GM21723 (cell line): ENCODE data around the gene MKNK1.

ENCODE experiments used
- ATAC-seq: cut with Tn5 transposase; IDR thresholded peaks from one replicate; pipeline ENCODE4 v1.9.1; 2021; ENCODE audit warnings: mild to moderate bottlenecking, moderate library complexity; ENCODE audit not compliant: unreplicated experiment

MKNK1 gene

GRCh38 chr1:46599059-46599970 lies 4.8 kb downstream of the MKNK1 start:
- ATAC-seq: no peak

DNA sequence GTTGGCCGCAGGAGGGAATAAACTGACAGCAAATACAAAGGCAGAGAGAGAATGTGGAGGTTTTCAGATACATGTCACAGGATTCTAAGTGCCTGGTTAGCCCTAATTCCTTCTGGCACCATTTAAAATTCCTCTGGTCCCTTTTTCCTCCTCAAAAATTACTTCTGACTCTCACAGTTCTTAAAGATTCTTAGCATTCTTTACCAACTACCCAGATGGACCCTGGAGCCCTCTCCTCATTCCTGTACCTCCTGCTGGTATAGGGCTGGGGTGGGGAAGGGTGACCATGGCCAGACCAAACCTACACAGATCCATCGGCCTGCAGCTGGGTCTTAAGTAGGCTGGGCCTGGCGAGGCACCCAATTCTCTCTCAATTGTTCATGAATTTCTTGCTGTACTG lies 7.2 kb downstream of the MKNK1 start:
- no peak for ATAC-seq

DNA sequence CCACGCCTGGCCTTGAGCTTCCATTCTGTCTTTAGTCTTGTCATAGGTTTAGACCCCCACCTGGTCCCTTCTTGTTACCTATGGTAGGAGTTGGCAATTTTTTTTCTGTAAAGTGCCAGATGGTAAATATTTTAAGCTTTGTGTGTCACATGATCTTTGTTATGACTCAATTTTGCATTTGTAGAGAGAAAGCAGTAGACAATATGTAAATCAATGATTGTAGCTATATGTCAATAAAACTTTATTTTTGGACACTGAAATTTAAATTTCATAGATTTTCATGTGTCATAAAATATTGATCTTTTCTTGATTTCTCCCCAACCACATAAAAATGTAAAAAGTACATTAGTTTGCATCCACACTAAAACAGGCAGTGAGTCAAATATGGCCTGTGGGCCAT lies 8.0 kb downstream of the MKNK1 start:
- no peak for ATAC-seq

DNA sequence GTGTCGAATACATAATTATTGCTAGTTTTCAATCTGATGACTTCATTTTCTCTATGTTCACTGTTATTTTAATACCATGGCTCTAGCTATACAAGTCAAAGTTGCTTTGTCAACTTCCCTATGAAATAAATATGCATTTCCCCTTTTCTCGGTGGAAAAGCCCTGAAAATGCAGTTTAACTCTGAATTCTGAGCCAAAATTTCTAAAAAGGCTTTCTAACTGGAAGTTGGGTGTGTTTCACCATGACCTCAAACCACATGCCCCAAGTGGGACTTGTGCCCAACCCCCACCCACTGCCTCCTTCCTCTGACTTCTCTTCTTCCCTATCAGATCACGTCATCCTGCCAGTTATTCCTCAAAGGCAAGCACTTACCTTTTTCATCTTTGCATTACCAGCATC lies 8.9 kb downstream of the MKNK1 start:
- no peak for ATAC-seq

GRCh38 chr1:46594063-46594462 lies 10.0 kb downstream of the MKNK1 start:
- no peak for ATAC-seq

DNA sequence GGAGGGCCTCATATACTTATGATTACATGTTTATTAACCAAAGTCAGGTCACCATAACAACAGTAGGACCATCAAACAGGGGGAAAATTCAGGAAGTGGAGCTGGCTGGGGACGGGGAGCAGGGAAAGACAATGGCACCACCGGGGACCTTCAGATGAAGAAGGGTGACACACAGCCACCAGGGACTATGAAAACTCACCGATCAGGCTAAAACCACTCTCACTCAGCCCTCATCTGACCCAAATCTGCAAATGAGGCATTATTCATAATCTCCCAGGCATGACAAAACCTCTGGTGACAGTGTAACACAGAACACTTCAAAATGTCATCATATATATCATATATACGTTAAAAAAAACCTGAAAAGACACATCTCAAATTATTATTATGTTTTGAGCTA lies 11.2 kb downstream of the MKNK1 start:
- ATAC-seq: no peak

DNA sequence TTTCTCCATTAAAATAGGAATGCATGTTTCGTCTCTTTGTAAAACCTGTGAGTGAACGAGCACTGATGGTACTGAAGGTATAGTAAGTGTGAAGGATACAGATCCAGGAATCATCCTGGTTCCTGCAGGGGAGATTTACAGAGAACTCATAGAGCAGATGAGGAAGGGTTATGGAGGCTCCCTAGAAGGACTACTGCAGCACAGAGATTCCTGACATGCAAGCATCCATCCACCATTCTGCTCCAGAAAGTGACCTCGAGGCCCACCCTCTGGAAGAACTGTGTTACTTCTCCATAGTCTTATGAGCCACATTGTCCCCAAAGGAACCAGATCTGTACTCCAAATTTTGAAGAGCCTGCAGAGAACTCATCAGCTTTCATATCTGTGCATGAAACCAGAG lies 14.5 kb downstream of the MKNK1 start:
- ATAC-seq: no peak

DNA sequence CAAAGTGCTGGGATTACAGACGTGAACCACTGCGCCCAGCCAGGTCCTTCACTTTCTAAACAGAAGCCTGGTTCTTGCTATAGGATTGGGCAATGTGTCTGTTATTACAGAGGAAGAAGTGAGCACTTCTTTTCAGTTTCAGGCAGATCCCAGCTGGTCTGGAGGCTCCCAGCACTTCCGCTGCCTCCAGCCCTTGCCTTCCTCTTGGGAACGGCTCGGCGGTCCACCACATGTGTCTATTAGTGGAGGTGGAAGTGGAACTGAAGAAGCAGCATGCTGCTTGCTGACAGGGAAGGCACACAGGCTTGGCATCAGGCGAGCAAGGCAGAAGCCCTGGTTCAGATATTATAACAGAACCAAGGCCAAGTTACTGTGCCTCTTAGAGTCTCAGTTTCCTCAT lies 17.0 kb downstream of the MKNK1 start:
- ATAC-seq: no peak

- no peak for ATAC-seq
Observed at GRCh38 chr1:46585312-46585938, 18.6 kb downstream of the MKNK1 start.

DNA sequence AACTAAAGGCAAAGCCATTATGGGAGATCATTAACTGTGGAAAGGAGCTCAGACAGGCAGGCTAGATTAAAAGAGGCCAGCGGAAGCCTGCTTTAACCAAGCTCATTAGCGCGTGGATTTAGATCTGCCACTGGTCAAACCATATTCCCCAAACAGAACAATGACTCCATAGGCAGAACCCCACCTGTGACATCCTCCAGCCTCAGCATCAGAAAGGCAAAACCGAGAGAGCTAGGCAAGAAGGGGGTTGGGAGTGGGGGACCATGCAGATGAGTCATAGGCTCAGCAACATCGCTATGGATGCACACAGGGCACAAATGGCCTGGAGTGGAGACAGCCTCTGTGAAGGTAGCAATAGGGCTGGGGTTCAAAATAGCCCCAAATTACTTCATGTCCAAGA lies 20.6 kb downstream of the MKNK1 start:
- ATAC-seq: no peak

DNA sequence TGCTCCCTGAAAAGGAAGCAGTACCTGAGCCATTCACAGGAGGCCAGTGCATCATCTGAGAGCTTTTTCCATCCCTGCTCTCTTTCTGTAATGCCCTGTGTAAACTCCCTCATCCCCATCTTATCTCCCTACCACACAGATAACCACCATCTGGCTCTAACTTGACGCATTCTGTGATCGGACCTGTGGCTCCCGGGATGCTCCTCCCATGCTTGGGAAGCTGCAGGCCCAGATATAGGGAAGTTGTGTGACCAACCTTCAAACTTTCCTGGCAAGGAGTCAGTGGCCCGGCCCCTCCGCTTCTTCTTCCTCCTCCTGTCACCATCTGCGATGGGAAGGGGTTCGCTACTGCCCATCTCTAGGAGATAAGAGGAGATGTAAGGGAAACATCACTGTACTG lies 21.1 kb downstream of the MKNK1 start:
- ATAC-seq: no peak

GRCh38 chr1:46581681-46582455 lies 22.2 kb downstream of the MKNK1 start:
- ATAC-seq: no peak

GRCh38 chr1:46580140-46580903 lies 23.7 kb downstream of the MKNK1 start:
- no peak for ATAC-seq

DNA sequence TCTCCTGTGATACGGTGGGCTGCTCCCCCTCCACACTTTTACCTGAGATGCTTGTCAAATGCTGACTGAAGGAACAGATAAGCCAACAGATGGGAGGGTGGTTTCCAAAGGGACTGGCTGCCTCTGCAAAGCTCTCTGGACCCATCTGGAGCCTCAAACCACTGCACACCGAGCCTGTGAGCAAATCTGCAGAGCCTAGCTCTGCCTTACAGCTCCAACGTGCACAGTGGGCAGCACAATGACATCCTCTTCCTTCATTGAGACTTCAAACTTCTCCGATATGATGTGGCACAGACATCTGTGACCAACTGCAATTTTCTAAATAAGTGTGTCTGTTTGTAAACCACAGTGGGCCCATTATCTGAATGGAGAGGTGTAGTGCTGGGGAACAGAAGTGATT lies 26.4 kb downstream of the MKNK1 start:
- ATAC-seq: no peak

- no peak for ATAC-seq
Observed at GRCh38 chr1:46576596-46576995, 27.5 kb downstream of the MKNK1 start.

- ATAC-seq: no peak
Observed at GRCh38 chr1:46575778-46576177, 28.3 kb downstream of the MKNK1 start.

GRCh38 chr1:46575300-46575699 lies 28.8 kb downstream of the MKNK1 start:
- no peak for ATAC-seq

DNA sequence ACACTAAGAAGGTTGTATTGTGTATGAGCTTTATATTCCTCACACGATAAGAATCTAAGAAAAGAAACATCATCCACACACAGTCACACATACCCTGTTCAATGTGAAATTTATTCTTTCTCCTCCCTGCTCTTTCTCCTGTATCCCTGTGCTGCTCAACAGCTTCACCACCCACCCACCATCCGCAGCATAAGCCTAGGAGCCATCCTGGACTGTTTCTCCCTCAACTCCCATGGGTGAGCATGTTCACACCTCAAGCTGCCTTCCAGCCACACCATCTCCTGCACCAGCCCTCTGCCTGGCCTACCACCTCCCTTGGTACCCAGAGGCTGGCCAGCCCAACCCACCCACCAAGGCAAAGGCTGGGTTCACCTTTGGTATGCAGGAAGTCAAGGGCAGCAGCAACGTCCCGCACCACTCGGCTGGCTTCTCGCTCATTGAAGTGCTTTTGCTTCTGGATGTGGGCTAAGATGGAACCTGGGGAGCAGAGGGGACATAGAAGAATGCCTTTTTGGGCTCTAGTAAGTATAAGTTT lies 32.3 kb downstream of the MKNK1 start:
- ATAC-seq: no peak

DNA sequence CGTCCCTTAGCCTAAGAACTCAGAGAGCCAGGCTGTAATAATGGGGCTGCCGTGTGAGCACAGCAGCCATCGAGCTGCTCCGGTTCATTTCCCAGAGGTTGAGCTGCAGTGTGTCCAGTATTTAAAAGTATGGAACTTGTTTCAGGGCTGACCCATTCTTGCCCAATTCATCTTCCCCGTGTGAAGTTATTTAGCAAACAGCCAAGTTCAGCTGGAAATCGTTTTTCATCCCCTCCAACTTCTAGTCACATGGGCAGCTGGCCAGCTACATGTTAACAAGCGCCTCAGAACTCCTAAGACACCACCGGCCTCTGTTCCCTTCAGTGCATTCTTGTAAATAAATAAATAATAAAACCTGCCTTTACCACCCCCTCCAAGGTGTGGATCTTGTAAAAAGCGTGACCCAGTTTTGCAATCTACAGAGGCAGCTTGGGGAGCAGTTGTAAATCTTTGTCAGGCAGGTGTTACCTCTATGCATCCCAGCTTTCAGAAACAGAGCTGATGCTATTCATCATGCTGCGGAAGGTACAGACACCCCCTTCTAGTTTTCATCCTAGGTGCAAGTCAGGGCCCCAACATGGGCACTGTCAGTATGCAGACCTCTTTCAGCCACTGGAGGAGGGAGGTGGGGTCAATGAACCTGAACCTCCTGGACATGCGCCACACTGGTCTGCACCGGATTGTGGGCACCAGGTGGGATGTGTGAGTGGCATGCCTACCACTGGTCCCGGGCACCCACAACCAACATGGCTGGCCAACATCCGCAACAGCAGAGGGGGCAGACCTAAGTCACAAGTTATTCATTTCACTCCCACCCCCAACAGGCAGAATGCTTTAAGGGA lies 34.0 kb downstream of the MKNK1 start:
- ATAC-seq: no peak

GRCh38 chr1:46569116-46569515 lies 35.0 kb downstream of the MKNK1 start:
- ATAC-seq: no peak
